GM10266 (cell line): Measurements from ENCODE around the gene ACACA.

Experiments
- DNase-seq: peaks from one replicate; pipeline ENCODE4 v3.0.0; 2012; ENCODE audit errors: extremely low spot score
- CTCF ChIP-seq: IDR thresholded peaks from 2 replicates; pipeline ENCODE4 v1.5.1; 2012; ENCODE audit warnings: mild to moderate bottlenecking, low read depth; ENCODE audit not compliant: control insufficient read depth, insufficient read depth; ENCODE audit errors: missing control alignments

Gene ACACA

DNA sequence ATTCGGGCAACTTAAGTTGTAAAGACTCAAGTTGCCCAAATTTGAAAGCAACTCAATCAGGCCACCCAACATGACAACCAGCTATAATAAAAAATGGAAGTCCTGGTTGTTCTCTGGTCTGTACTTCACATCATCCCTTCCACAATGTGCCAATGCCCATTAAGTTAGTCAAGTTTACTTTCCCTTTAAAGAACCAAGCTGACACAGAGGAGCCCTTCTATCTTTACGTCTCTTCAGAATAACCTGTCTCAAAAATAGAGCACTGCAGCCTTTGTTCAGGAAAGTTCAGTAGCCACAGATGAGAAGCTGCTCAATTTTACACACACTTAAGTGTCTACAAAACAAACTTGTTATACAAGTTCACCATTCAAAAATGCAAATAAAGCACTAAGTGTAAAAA is 106.0 kb downstream of the ACACA start:
- TF ChIP-seq CTCF = no peak
- no peak for DNase-seq

GRCh38 chr17:37299257-37299980 is 107.2 kb downstream of the ACACA start:
- DNase-seq = no peak

GRCh38 chr17:37295888-37296287 is 110.7 kb downstream of the ACACA start:
- no peak for TF ChIP-seq CTCF

More at GRCh38 chr17:37299257-37299980, 107.2 kb downstream of the ACACA start:
- TF ChIP-seq CTCF = no peak

DNA sequence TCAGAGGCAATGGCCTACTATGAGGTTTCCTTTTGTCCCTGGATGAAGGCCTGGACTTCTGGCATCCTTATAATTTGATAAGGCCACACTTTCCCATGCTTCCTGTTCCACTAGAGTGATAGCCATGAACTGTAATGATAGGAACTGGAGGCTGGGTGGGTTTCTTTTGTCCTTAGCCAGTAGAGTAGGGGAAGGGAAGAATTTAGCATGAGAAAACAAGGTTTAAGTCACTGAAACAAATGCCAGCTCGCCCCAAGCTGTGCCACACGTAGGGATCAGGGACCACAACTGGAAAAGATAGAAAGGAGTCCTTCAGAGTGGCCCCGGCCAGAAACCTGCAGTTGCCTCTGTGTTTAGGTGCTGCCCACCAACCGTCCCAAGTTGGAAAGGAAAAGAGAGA is 111.7 kb downstream of the ACACA start:
- TF ChIP-seq CTCF = no peak
- DNase-seq = no peak

More at GRCh38 chr17:37295888-37296287, 110.7 kb downstream of the ACACA start:
- DNase-seq = no peak

- no peak for TF ChIP-seq CTCF
- no peak for DNase-seq
These were observed 112.9 kb downstream of the ACACA start for GRCh38 chr17:37293770-37294169.

- DNase-seq = no peak
- TF ChIP-seq CTCF = no peak
These were observed 114.1 kb downstream of the ACACA start for GRCh38 chr17:37292429-37293139.

DNA sequence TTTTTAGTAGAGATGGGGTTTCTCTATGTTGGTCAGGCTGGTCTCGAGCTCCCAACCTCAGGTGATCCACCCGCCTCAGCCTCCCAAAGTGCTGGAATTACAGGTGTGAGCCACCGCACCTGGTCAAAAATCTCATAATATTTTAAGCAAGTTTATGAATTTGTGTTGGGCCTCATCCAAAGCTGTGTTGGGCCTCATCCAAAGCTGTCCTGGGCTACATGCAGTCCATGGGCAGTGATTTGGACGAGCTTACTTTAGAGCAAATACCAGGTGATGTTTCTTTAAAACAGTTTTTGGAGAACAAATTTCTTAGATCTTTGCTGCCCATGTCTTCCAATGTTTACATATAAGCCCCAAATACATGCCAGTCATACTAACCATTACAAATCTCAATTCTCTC is 115.3 kb downstream of the ACACA start:
- no peak for TF ChIP-seq CTCF
- no peak for DNase-seq
